A549 (cell line): Measurements from ENCODE around the gene CDK11B.
"Not testable (repeated sequence)": the region's sequence is repeated elsewhere in the genome, so short reads cannot be mapped to it uniquely, and the experiment has no call there.

Source experiments
- CHD2 ChIP-seq: fragments of 150-350 bp; IDR thresholded peaks from 2 replicates; pipeline ENCODE4 v1.6.1; 2014; ENCODE audit warnings: low read length; ENCODE audit not compliant: partially characterized antibody
- CTCF ChIP-seq: fragments of >200 bp; sonication (Bioruptor Twin); formaldehyde crosslinking; IDR thresholded peaks from 3 replicates; pipeline ENCODE4 v1.5.1; 2016
- EP300 ChIP-seq, 2 experiments: fragments of >200 bp; sonication (Bioruptor Twin); formaldehyde crosslinking; IDR thresholded peaks; 2 replicates in 1 of 2; 3 replicates in 1 of 2; pipeline ENCODE4 v1.6.1; 2016 to 2017
- NFE2L2 ChIP-seq: fragments of 150-350 bp; conservative IDR thresholded peaks from 2 replicates; pipeline ENCODE4 v1.6.1; 2014; ENCODE audit warnings: low read length
- TF ChIP-seq, protein P1 (sequence below): fragments of 450-650 bp; IDR thresholded peaks from 2 replicates; pipeline ENCODE4 v1.6.1; 2014; ENCODE audit warnings: antibody characterized with exemption

GRCh38 chr1:1639368-1639767 is 19.4 kb downstream of the CDK11B start:
- TF ChIP-seq, protein P1, sequence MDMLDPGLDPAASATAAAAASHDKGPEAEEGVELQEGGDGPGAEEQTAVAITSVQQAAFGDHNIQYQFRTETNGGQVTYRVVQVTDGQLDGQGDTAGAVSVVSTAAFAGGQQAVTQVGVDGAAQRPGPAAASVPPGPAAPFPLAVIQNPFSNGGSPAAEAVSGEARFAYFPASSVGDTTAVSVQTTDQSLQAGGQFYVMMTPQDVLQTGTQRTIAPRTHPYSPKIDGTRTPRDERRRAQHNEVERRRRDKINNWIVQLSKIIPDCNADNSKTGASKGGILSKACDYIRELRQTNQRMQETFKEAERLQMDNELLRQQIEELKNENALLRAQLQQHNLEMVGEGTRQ, result not testable (repeated sequence)
- TF ChIP-seq CTCF; CHD2; EP300 (IDR thresholded peaks at IDR 0.05); NFE2L2: not testable (repeated sequence)
